HG03175 (cell line): Measurements from ENCODE around the gene KRT2.
"Not testable (repeated sequence)": the region's sequence is repeated elsewhere in the genome, so short reads cannot be mapped to it uniquely, and the experiment has no call there.

Source experiments
- ATAC-seq: cut with Tn5 transposase; IDR thresholded peaks from one replicate; pipeline ENCODE4 v1.9.1; 2021; ENCODE audit warnings: mild to moderate bottlenecking, moderate library complexity; ENCODE audit not compliant: unreplicated experiment

The KRT2 gene

GRCh38 chr12:52685406-52685890 is 33.4 kb upstream of the KRT2 start:
- no peak for ATAC-seq

GRCh38 chr12:52684431-52684830 is 32.4 kb upstream of the KRT2 start:
- ATAC-seq, result no peak

- ATAC-seq, result no peak
Observed at GRCh38 chr12:52683575-52684300, 31.7 kb upstream of the KRT2 start.

GRCh38 chr12:52682938-52683574 is 31.0 kb upstream of the KRT2 start:
- ATAC-seq, result no peak

- no peak for ATAC-seq
Observed at GRCh38 chr12:52682381-52682660, 30.3 kb upstream of the KRT2 start.

- ATAC-seq, result no peak
Observed at GRCh38 chr12:52681526-52682380, 29.7 kb upstream of the KRT2 start.

- ATAC-seq, result no peak
Observed at GRCh38 chr12:52680363-52680762, 28.4 kb upstream of the KRT2 start, which contains the start of gene KRT1. Gene KRT1 (minus strand): TSS chr12:52680407. CDS start chr12:52680348, 59 bp downstream.

- no peak for ATAC-seq
Observed at GRCh38 chr12:52679875-52680274, 27.9 kb upstream of the KRT2 start.

- ATAC-seq, result no peak
Observed at GRCh38 chr12:52677671-52678070, 25.7 kb upstream of the KRT2 start.

- no peak for ATAC-seq
Observed at GRCh38 chr12:52677126-52677525, 25.1 kb upstream of the KRT2 start.

GRCh38 chr12:52676163-52676562 is 24.2 kb upstream of the KRT2 start:
- no peak for ATAC-seq

- ATAC-seq, result no peak
Observed at GRCh38 chr12:52675301-52675701, 23.3 kb upstream of the KRT2 start.

- ATAC-seq, result no peak
Observed at GRCh38 chr12:52674433-52674775, 22.4 kb upstream of the KRT2 start.

GRCh38 chr12:52673713-52674432 is 21.9 kb upstream of the KRT2 start:
- ATAC-seq, result no peak

GRCh38 chr12:52673217-52673616 is 21.2 kb upstream of the KRT2 start:
- no peak for ATAC-seq

- no peak for ATAC-seq
Observed at GRCh38 chr12:52672321-52672933, 20.4 kb upstream of the KRT2 start.

- no peak for ATAC-seq
Observed at GRCh38 chr12:52670961-52671360, 18.9 kb upstream of the KRT2 start.

- no peak for ATAC-seq
Observed at GRCh38 chr12:52670506-52670905, 18.5 kb upstream of the KRT2 start.

GRCh38 chr12:52669941-52670340 is 17.9 kb upstream of the KRT2 start:
- ATAC-seq, result not testable (repeated sequence)

GRCh38 chr12:52669426-52669825 is 17.4 kb upstream of the KRT2 start:
- ATAC-seq, result no peak

GRCh38 chr12:52667931-52668330 is 15.9 kb upstream of the KRT2 start:
- ATAC-seq, result no peak
